HG02642 (cell line): ENCODE measurements around the gene KIF12.
A peak's percentile ranks its signal among the peaks of the same experiment; 100 is the strongest.

Experiments used
- ATAC-seq: cut with Tn5 transposase; IDR thresholded peaks from one replicate; pipeline ENCODE4 v1.9.1; 2021; ENCODE audit warnings: mild to moderate bottlenecking; ENCODE audit not compliant: unreplicated experiment, poor library complexity

The KIF12 gene

DNA sequence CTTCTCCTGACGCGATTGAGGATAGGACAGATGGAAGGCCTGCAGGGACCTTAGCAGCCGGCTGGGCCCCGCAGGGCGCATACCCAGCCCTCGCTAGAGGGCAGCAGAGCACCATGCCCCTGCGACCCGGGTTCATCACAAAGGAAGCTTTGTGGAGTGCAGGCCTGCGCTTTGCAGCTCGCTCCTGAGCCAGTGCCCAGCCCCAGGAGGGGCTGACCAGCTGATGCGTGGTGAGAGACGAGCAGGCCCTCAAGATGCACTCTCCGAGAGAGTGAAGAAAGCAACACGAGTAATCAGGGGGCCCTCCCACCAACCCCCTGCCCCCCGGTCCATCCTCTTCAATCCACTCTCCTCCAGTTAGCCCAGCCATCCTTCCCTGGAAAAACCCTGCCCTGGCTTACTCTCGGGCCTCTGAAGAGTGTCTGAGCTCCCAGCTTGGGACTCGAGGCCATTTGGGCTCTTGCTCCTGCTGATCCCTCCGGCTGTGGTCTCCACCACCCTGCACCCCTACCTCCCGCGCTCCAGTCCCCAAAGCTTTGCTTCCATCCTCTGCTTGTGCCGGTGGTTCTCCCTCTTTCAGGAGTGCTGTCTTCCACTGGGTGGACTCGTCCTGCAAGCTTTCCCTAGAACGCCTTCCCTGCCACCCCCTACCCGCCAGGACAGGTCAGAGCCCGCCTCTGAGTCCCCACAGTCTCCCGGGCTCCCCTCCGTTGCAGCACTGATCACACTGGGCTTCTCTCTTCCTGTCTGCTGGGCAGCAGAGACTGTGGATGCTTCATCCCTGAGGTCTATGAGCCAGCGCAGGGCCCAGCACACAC is 9.1 kb upstream of the KIF12 start:
- peak; percentile 63 for ATAC-seq

DNA sequence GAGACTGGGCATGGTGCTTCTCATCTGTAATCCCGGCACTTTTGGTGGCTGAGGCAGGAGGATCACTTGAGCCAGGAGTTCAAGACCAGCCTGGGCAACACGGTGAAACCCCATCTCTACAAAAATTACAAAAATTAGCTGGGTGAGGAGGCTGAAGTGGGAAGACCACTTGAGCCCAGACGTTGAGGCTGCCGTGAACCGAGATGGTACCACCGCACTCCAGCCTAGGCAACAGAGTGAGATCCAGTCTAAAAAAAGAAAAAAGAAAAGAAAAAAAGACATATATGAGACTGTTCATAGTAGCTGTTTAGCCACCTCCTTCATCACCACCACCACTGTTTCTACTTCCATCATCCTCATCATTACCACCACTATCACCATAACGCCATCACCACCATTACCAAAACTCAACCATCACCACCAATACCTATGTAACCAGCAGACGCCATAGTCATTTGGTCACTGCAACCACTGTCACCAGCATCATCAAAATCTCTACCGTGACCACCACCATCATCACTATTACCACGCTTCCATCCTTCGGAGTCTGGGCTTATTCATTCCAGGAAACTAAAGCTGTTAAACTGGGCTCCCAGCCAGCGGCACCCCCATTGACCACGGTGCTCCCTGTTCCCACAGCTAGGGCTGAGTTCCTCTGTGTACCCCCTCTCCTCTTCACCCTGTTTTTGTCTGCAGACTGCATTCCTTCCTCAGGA is 8.4 kb upstream of the KIF12 start:
- ATAC-seq, result no peak

DNA sequence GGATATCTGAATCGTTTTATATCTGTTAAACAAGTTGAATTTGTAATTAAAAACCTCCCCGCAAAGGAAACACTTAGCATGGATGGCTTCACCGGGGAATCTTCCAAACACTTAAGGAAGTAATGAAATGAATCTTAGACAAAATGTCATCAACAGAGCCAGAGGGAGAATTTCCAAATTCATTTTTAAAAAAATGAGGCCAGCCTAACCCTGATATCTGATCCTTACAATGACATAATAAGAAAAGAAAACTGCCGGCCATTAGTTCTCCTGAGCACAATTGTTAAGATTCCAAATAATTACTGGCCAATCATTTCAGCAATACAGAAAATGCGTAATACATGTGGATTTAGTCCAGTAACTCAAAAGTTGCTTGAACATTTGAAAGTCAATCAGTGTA is 6.1 kb upstream of the KIF12 start:
- ATAC-seq, result no peak

DNA sequence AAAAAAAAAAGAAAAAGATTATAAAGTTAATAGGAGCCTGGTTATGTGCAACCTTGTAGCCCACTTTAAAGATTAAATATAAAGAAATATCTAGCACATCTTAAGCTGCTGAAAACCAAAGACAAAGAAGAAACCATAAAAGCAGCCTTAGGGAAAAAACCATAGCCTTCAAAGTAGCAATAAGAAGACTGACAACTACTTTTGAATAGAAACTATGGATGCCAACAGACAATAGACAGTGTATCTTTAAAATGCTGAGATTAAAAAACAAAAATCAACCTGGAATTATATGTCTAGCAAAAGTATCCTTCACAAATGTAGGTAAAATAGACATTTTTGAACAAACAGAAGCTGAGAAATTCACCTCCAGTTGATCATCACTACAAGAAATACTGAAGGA is 3.4 kb upstream of the KIF12 start:
- ATAC-seq, result no peak

DNA sequence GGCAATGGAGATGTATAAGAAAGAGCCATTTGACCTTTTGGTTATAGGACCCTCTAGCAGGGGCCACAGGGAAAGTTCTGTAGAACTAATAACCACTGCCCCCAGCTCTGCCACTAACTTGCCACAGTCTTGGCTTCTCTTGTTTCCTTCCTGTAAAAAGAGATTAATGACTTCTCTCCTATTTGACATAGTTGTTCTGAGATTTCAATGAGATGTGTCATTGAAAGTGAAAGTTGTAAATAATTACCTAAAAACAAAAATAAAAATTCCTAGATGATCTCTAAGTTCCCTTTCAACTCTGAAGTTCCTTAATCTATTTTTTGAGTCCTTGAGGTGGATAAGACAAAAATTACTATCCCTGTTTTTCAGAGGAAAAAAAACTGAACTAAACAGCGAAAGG is 1.4 kb upstream of the KIF12 start:
- ATAC-seq, result no peak

DNA sequence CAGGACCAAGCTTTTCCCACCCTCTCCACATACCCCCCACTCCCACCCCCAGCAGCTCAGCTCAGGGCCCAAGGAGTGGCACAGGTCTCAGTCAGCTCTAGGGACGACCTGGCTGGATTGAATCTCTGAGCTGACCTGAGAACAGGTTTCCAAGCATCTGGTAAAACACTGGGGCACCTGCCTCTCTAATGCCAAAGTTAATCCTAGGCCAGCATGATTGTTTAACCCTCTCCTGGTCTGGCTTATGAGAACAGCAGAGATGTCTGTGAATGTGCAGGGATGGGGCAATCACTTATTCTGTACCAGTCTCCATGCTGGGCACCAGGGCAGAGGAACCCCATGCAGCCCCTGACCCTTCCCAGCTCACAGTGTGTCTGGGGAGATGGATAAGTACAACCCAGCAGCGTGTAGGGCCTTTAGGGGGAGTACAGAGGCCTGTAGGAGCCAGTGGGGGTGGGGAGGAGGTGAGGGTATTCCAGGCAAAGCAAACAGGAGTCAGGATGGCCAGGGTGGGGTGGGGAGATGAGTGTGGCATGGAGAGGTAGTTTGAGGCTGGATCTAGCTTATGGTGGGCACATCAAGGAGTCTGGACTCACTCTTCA is 678 bp upstream of the KIF12 start:
- ATAC-seq, result no peak

DNA sequence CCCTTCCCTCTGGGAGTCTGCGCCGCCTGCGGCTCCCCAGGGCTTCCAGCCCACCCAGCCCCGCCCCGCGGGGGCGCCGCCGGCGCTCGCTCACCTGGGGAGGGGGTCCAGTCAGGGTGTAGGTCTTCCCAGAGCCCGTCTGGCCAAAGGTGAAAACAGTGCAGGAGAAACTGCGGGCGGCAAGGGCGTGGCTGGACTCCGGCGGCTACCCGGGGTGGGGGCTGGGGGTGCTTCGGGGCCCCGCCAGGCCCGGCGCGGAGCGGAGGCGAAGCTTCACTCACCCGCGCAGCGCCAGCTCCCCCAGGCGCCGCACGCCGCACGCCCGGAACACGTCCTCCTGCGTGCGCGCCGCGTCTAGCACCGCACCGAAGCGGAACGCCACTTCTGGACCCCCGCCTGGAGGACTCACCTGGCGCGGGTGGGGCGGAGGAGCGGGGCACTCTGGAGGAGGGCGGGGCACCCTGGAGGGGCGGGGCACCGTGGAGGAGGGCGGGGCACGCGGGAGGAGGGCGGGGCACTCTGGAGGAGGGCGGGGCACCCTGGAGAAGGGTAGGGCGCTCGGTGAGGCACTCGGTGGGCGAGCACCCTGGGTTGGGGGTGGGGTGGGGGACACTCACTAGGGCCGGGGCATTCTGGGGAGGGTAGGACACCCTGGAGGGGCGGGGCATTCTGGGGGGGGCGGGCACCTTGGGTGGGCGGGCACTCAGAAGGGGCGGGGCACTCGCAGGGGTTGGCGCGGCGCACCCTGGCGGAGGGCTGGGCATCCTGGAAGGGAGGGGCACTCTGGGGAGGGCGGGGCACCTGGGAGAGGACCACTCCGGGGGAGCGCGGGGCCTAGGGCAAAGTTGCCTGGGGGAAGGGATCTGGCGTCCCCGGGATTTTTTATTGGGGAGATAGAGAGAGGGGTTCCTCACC is 814 bp downstream of the KIF12 start:
- no peak for ATAC-seq

DNA sequence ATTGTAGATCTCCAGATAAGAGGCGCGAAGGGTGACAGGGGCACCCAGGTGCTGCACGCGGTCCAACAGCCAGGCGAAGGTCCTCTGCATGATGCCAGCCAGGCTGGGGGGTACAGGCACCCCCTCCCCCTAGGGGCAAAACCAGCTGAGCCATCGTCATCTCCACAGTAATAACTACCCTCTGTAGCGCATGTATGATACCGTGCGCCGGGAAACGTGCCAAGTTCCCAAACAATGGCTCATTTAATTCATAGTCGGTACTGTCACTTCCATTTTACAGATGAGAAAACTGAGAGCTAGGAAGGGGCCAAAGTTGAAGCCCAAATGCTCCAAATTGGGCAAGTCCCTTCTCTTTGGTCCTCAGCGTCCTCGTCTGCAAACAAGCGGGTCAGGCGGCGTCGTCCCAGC is 1.5 kb downstream of the KIF12 start:
- no peak for ATAC-seq

DNA sequence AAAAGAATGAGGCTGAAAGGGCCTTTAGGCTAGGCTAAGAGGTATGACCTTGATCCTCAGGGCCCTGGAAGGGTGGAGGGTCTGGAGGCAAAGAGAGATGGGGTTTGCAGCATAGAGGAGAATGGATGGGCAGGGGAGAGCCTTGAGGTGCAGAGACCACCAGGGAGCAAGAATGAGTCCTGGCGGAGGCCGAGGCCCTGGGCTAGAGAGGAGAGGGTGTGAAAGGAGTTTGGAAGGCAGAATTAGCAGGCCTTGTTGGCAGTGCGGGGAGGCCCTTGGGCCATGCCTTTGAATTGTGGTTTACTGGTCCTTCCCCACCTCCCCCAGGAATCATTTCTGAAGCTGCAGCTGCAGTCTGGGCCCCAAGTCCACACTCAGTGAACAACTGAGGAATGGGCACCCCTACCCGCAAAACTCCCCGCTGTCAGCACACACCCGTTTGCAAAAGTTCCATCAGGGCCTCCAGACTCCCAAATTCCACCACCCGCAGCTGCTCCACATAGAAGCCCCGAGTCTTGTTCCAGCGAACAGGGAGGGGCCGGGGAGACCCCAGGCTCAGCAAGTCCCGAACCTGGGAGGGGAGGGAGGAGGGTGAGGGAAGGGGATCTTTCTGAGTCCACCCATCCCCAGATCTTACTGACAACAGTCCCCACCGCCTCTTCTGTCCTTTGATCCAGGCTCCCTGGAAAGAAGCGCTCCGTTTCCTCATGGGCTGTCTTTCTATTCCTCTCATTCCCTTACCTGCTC is 2.1 kb downstream of the KIF12 start:
- no peak for ATAC-seq

DNA sequence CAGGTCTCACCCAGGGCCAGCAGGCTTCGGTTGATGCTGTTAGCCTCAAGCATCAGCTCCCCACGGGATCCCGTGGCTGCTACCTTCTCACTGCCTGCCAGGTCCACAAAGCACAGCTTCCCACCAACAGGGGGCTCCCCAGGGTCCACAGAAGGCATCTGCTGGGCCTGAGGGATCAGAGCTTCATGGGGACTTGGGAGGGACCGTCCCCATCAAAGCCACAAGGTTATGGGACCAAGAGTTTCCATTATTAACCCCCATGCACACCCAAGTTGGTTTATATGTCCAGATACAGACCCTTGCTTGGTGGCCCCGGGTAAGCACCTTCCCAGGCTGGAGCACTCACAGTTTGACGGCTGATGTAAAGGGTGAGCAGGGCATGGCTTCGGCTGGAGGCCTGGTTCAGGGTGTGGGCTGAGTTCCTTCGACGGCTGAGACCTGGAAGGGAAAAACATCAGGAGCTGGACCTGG is 3.0 kb downstream of the KIF12 start:
- ATAC-seq, result no peak

DNA sequence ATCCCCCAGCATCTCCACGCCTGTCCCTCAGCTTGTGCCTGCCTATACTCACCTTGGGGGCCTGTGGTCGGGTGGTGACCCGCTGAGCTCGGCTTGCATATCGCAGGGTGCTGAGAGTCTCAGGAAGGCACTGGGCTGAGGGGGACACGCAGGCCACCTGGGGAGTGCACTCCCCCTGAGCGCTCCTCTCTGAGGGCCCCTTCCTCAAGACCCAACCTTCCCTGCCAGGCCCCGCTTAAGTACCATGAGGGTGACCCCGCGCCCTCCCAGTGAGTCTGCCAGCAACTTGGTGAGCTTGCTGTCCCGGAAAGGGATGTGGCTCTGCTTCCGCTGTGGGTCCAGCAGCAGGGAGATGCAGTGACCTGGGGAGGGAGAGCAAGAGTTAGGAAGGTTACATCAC is 4.1 kb downstream of the KIF12 start:
- no peak for ATAC-seq

DNA sequence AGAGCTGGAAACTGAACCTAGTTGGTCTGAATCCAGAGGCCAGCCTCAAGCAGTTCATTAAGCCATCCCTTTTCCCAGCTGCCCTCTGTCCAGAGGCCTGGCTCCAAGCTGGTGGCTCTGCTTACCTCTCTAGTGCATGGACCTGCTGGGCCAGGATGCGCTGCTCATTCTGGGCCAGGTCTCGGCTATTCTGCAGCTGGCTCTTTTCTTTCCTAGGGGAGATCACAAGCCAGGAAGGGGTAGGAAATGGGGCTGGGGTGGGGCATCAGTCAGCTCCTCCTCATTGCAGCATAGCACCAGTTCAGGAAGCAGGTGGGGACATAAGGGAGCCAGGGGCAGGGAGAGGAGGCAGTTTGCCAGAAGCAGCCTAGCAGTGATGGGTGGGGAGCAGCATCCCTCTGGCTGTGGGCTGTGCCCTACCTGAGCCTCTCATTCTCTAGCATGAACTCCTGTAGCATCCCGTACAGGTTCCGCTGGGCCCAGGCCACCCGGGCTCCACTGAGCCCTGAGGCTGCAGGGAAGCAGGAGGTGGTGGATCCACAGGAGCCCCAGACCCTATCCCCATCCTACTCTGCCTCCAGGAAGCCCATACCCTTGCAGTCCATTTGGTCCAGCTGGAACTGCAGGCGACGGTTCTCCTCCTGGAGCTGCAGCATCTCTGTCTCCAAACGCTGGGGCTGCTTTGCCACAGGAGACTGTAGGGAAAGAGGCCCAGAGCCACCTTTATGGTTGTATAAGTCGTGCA is 5.2 kb downstream of the KIF12 start:
- no peak for ATAC-seq

DNA sequence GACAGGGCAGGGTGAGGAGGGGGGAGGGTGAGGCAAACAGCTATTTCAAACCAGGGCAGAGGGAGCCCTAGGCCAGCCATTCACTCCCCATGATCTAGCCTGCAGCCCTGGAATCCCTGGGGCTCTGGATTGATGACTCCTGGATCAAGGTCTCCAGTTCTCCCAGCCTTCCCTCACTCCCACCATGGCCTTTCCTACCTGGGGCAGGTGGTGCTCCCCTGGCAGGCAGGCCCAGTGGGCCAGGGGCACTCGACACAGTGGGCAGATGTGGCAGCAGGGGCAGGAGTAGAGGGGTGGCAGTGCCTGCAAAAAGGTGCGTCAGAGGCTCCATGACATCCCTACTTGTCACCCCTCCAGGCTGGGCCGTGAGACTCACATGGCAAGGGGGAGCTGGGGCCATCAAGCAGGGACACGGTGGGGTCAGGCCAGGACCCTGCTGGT is 6.0 kb downstream of the KIF12 start:
- no peak for ATAC-seq

DNA sequence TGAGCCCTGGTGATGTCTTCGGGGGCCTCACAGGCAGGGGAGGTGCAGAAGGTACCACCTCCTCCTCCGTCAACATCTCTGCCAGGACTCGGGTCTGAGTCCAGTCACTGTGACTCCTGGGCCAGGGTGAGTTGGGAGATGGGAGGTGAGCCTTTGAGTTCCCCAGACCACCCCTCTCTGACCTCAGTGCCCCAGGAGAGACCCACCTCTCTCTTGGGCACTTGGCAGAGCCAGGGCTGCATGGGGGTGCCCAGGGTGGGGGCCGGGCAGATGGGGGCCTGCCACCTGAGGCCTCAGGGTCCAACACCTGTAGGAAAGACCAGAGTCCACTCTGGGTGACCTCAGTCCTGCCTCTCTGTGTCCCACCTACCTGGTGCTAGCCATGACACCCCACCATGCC is 6.8 kb downstream of the KIF12 start:
- ATAC-seq, result no peak

DNA sequence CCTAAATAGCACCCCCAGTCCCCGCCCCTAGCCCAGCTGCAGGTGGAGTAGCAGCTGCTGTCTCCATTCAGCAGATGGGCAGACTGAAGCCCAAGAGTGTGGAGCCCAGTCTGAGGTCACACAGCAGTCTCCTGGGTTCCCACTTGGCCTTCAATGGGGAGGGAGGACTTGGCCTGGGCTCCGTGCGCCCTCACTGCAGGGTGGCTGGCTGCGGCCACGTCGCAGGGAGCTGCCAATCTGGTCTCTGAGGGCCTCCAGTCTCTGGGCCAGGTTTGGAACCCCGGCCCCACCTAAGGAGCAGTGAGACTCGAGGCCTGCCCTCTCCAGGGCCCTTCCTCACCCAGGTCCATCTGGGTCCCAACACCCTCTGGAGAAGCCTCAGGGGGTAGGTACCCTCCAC is 7.4 kb downstream of the KIF12 start:
- ATAC-seq, result no peak

DNA sequence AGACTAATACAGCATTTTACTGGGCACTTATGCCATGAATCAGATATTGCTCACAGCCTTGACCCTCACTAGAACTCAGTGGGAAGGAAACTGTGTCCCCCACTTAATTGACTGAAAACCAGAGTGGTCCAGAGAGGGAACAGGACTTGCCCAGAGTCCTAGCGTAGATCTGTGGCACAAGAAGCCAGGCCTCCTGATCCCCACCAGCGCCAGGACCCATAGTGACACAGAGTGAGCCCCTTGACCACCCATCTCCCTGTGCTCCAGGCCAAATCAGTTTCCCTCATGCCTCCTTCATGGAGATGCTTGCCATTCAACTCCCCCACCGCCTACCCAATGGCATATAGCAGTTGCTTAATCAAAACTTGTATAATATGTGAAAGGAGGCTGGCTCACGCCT is 8.3 kb downstream of the KIF12 start:
- ATAC-seq, result no peak

DNA sequence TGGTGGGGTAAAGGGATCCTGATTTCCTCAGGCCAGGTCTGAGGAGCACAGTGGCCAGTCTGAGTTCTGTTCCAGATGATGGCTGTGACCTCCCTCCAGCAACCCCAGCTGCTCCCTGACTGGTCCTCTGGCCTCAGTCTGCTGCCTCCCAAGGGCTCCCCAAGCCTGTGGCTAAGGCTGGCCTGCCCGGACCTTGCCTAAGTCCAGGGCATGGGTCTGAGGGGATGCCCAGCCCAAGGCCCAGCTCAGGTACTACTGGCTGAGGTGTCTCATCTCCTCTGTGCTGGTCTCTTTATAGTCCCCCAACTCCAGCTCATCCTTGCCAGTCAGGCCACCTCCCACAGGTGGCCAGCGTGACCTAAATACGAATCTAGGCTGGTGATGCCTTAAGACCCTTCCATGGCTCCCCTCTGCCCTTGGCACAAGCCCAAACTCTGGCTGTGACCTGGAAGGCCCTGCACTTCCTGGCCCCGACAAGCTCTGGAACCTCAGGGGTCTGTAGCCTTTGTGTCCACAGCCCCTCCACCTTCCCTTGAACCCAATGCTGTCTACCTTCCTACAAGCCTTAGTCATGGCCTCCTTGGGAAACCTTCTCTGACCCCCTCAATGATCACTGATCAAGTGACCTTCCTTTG is 9.8 kb downstream of the KIF12 start:
- ATAC-seq, result no peak

DNA sequence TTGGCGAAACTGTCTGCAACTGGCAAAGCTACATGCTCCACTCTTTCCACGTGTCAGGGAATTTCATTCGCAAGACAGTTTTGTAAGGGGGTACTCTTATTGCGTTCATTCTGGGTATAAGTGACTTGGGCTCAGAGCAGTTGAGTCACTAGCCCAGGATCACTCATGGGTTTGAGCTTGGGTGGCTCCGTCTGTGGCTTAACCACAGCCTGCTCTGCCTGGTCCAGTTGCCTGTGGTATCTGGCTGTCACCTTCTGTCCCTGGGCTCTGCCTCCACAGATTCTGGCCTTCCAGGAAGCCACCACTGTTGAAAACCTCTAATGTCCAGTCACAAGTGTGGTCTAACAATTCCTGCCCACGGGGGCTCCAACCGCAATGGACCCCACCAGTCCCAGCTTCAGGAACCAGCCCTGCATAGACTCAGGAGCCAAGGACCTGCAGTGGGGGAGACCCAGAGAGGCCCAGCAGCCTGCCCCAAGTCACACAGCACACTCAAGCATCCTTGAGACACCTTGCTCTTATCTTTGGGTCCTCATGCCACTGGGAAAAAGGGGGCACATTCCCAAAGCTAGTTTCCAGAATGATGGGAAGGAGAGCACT is 10.4 kb downstream of the KIF12 start:
- no peak for ATAC-seq
